ENCODE data around the gene ACOX2.
"Not testable (repeated sequence)": the region's sequence is repeated elsewhere in the genome, so short reads cannot be mapped to it uniquely, and the experiment has no call there.

The ACOX2 gene

GRCh38 chr3:58534592-58535494 is 2.1 kb downstream of the ACOX2 start:
- DNase-seq (ENCODE audit: low spot score) = no peak

DNA sequence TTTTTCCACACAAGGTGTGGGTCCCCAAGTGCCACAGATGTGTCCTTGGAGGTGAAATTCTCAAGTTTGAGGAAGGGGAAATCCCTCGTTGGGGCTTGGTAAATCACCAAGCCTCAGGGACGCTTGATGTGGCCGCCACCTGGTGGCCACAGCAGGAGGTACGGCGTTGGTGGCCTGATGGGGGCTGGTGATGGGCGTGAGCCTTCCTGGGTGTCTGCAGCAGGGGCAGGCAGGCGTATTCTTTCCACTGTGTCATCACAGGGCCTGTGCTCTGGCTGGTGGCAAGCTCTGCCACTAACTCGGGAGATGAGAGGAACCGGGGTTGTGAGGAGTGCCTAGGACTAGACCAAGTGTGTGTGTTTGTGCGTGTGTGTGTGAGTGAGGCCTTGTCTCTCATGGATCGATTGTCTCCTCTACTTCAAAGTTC is 4.2 kb downstream of the ACOX2 start:
- peak; percentile 66 for DNase-seq (ENCODE audit: low spot score)

DNA sequence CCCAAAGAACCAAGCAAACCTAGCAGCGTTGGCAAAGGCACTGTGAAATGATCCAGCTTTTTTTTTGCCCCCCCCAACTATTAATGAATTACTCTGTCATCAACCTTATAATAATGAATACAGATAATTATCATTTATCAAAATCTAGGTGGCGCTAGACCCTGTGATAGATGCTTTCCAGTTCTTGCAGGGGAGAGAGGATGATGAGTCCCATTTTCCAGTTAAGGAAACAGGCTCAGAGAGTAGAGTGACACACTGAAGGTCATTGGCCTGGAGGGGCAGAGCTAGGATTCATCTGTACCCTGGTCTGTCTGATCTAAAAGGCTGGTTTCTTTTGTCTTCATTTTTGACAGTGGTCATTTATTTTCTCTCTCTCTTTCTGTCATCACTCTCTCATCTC is 5.0 kb downstream of the ACOX2 start:
- peak; percentile 52 for DNase-seq (ENCODE audit: low spot score)

GRCh38 chr3:58531555-58531954 is 5.4 kb downstream of the ACOX2 start:
- no peak for DNase-seq (ENCODE audit: low spot score)

- no peak for DNase-seq (ENCODE audit: low spot score)
Measured at GRCh38 chr3:58530354-58530865, 6.6 kb downstream of the ACOX2 start.

DNA sequence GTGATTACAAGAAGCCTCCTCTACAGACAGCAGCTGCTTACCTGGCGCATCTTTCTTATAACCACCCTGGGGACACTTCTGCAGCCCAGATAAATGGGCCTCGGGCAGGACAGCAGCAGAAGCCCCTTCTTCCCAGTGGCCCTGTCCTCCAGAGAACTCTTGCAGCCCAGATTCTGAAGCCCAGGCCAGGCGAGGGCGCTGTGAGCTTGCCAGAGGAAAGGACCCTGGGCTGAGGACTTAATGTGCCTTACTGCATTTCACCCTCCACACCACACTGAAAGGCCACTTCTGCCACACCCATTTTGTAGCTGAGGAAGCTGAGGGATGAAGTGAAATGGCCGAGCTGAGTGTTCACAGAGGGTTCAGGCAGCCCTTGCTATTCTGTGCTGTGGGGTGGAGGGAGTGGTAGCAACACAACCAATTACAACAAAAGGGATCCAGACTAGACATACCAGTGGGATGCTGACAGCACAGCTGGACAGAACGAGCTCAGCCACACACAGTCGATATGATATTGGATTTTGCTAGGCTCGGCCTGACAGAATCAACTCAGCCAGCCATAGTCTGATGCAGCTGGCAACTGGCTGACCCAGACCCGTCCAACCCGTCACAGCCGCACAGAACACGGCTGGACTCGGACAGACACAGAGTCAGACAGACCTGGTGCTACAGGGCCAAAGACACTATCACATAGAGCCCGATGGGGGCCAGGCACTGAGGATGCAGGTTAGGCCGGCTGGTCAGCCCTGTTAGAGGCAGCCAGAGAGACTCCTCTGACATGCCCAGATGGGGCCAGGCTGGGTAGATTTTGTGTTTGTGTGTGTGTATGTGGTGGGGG is 7.3 kb downstream of the ACOX2 start:
- peak; percentile 30 for DNase-seq (ENCODE audit: low spot score)

- no peak for DNase-seq (ENCODE audit: low spot score)
Measured at GRCh38 chr3:58528629-58529028, 8.4 kb downstream of the ACOX2 start.

DNA sequence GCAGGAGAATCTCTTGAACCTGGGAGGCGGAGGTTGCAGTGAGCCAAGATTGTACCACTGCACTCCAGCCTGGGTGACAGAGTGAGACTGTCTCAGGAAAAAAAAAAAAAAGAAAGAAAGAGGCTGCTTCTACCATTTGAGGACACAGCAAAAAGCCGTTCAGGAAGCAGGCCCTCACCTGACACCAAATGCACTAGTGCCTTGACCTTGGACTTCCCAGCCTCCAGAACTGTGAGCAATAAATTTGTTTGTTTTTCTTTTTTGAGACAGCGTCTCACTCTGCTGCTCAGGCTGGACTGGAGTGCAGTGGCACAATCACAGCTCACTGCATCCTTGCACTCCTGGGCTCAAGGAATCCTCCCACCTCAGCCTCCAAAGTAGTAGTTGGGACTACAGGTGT is 9.6 kb downstream of the ACOX2 start:
- not testable (repeated sequence) for DNase-seq (ENCODE audit: low spot score)

DNA sequence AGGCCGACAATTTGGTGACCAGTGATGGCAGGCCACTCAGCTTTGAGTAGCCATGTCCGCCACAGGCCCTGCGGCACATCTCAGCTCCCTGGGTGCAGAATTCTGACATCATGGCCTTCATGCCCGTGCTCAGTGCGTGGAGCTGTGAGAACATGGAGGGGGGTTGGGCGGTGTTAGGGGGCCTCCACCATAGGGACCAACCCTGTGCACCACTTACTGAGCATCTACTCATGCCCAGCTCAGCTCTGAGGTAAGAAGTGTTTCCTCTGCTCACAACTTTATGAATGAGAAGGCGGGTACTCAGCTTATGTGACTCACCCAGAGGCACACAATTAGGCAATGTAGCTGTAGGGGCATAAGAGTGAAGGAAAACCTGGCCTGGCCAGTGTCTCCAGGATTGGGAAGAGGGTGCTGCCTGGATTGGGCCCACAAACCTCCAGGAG is 10.5 kb downstream of the ACOX2 start:
- DNase-seq (ENCODE audit: low spot score) = peak; percentile 69

DNA sequence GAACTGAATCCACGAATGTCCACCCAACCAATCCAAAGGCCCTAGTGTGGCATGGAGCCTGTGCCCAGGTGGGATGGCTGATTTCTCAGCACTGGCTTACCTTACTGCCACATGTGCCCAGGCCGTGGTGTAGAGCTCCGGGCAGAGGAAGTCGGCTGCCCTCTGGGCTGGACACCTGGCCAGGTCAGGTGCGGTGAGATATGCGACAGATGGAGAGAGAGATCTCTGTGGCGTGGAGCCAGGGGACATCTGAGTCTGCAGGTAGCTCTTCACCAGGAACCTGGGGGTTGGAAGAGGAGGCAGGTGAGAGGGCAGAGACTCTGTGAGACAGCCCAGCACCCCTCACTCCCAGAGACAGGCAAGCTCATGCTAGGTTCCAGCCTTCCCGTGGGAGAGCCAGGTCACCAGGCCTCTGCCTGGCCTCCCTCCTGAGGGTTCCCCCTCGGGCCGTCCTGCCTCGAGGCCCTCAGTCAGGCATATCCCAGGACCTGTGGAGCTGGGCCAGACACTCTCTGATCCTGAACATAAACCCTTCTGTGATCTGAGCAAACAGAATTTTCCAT is 12.6 kb downstream of the ACOX2 start:
- DNase-seq (ENCODE audit: low spot score) = no peak

- DNase-seq (ENCODE audit: low spot score) = no peak
Measured at GRCh38 chr3:58522759-58523425, 14.1 kb downstream of the ACOX2 start.

DNA sequence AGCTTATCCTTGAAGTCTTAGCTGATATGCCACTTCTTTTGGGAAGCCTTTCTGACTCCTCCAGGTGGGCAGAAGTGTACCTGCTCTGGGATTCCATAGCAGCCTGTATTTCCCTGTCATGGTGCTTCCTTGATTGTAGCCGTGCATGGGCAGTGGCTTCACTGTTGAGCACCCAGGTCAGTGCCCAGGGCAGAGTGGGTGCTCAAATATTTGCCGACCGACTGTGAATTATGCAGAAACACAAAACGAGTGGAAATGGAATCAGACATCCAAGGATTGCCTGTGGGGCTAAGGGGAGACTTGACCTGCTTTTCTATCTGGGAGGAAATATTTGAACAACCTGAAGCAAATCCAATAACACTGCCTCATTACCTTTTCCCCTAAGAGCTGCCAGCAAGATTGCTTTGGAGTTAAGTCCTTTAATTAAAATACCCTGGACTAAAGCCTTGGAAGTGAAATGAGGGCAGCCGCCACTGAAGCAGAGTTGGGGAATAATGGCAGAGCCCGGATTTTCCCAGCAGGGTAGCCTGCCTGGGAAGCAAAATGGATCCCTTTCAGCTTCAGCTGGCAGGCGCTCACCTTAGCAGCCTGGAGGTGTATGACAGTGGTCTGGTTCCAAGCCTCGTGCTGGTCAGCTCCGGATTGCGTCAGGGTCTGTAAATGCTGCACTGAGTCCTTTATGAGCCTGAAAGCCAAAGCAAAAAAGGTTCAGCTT is 14.9 kb downstream of the ACOX2 start:
- no peak for DNase-seq (ENCODE audit: low spot score)

DNA sequence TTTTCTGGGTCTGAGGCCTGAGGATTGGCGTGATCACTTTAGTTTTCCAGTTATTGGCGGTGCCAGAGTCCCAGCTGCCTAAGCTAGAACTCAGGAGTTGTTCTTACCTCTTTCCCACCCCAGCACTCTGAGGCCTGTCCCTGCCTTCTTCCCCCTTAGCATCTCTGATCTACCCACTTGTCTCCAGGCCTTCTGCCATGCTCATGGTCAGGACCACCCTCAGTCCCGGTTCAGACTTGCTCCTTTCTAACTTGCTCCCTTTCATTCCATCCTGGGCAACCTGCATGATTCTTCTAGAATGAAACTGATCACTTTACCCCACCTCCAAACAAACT is 15.7 kb downstream of the ACOX2 start:
- DNase-seq (ENCODE audit: low spot score) = no peak

- DNase-seq (ENCODE audit: low spot score) = peak; percentile 11
Measured at GRCh38 chr3:58520403-58521335, 16.3 kb downstream of the ACOX2 start.

DNA sequence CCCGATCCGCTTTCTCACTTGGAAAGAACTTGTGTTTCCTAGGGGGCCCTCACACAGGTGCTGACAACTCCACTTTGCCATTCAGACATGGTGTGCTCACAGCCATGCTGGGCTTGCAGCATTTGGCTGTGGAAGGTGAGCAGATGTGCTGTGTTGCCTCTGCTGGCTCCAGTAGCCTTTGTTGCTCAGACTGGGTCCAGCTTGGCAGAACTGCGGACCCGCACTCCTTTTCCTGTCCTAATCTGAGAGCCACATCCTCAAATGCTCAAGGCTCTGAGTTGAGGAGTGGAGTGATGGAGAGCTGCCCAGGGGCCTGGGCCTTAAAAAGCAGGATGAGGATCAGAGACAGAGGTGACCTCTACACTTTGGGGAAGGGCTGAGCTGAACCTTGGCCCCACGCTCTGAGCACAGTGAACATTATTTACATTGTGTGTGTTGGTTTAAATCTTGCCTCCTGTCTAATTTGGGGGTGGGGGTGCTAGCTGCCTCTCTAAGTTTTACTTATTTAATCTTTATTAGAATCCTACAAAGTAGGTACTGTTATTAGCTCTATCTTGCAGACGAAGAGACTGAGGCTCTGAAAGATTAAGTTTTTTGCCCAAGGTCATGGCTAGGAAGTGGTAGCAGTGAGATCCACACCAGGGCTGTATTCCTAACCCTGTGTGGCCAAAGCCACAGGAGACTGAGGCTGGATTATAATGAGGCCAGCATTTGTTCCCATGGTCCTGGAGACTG is 17.2 kb downstream of the ACOX2 start:
- DNase-seq (ENCODE audit: low spot score) = no peak

DNA sequence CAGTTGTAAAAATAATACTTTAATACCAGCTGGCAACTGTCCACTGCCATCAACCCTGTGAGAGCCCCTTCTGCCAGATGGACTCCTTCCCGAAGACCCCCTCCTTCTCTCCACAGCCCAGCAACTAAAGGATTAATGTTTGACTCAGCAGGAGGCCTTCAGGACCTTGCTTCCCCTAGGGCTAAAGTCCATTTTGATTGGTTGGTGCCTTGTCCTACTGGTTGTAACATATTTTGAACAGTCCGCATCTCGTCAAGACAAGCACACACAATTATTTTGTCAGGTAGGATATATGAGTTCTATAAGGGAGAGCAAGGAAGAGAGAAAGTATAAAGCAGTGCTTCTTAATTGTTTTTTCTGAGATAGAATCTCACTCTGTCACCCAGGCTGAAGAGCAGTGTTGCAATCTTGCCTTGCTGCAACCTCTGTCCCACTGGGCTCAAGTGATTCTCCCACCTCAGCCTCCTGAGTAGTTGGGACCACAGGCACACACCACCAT is 18.6 kb downstream of the ACOX2 start:
- DNase-seq (ENCODE audit: low spot score) = no peak

DNA sequence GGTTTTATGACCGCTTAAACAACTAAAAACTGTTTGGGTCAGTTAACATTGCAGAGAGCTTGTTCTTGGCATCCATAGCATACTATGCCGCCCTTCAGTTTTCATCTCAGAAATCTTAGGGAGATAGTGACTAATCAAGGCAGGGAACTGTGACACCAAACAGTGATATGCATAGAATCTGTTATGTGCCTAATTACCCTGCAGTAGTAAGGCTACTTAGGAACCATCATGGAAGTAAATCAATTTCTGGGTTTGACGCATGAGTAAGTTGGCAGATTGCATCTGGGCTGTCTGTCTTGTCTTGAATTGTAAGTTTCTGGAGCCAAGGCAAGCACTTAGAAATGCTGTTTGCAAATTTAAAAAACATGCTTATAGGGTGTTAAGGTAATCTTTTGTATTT is 22.6 kb downstream of the ACOX2 start:
- no peak for DNase-seq (ENCODE audit: low spot score)

DNA sequence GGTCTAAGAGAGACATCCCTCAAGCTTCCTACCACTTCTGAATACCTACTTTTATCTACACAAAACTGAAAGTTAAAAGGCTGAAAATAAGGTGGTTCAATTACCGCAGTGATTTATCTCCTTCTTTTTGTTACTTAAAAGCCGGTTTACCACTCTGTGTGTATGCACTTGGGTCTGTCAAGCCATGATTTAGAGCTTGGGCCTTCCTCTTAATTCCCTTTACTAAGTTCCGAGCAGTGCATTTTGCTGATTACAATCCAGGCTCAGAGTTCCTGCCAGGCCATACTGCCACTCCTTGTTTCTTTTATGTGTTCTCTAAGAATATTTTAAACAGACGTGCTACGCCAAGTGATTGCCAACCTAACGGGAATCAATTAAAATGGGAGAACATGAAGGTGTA is 28.6 kb downstream of the ACOX2 start:
- DNase-seq (ENCODE audit: low spot score) = no peak

DNA sequence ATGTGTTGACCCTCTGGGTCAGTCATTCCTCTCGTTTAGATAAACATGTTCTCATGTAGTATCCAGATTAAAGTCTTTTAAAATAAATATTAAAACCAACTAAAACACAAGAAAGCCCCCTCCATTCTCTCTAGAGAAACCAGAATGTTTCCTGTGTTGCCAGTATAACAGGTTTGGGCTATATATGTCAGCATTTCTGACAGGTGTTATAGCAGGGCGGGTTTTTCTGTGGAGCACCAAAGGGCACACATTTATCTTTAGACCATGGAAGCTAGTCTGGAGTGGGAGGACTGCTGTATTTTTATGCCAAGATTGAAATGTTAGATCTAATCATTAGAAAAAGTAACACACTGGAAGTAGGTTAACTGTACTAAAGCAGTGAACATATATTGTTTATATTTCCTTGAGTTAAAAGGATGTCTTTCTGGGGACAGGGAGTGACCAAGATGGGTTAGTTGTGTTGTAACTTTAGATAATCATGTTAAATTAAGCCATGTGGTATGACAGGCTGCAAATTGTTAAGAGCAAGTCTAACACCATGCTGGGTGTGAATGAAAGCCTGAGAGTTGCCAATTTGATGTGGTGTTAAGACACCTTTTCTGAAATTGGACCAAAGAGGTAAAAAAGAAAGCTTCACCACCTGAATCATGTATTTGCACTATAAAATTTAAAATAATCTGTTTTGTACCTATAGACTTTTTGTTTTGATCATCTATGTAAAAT is 29.5 kb downstream of the ACOX2 start:
- DNase-seq (ENCODE audit: low spot score) = no peak
